ENCODE results near the gene PLA2G15. TPM values are rescaled to one million over a fixed set of nuclear protein-coding genes. Genes with fewer than 3 reads are reported as not detected.

The PLA2G15 gene
- total and polyA plus RNA-seq, 11 donors: 25.8 to 68.0 (median 45.4) TPM

GRCh38 chr16:68283346-68283745 is 38.2 kb downstream of the PLA2G15 start:
- 62 to 75% (median 64%) methylated on average over 5 of the region's 5 CpGs for WGBS, 4 donors
- H3K27ac ChIP-seq: peak overlapping the region; percentile 72 to 95 (median 84)
- H3K36me3 ChIP-seq: peaks cover 0 to 46% (median 30%) of the 10 kb centered on the region in 9 donors
- H3K9me3 ChIP-seq: no peaks in the 10 kb centered on the region
- DNase-seq (no peak), ATAC-seq (no peak)
- H3K27me3 ChIP-seq: no peaks in the 10 kb centered on the region
- TF ChIP-seq CTCF (IDR thresholded peaks at IDR 0.05): no peak
- TF ChIP-seq POLR2A (IDR thresholded peaks at IDR 0.05): no peak
- H3K4me3 ChIP-seq: peak overlapping the region in 1 of 12 donors; percentile 25
- intact Hi-C loops (cut with DNase I): no loop called here
- peaks cover 19 to 93% (median 65%) of the 10 kb centered on the region in 12 donors for H3K4me1 ChIP-seq

GRCh38 chr16:68283801-68284598 is 38.8 kb downstream of the PLA2G15 start:
- Histone ChIP-seq H3K4me1 (peaks cover 21 to 99% (median 71%) of the 10 kb centered on the region in 12 donors), H3K9me3 (no peaks in the 10 kb centered on the region), H3K27ac (peak overlapping the region; percentile 72 to 95 (median 84)), H3K36me3 (peaks cover 0 to 48% (median 32%) of the 10 kb centered on the region in 9 donors), H3K27me3 (no peaks in the 10 kb centered on the region), H3K4me3 (peak overlapping the region in 1 of 12 donors; percentile 25)
- peak in 1 of 5 donors; percentile 59 for DNase-seq
- TF ChIP-seq CTCF (IDR thresholded peaks at IDR 0.05) (no peak), POLR2A (IDR thresholded peaks at IDR 0.05) (no peak)
- intact Hi-C loops (cut with DNase I): loop anchor here in 1 of 10 donors (2.0 kb wide), 1 partner anchor 19 kb away; the partner anchor contains the start of gene SLC7A6
- ATAC-seq: peak; percentile 72
- WGBS, 4 donors: 35 to 57% (median 42%) methylated on average over 9 of the region's 9 CpGs

- H3K36me3 ChIP-seq: peaks cover 0 to 50% (median 28%) of the 10 kb centered on the region in 9 donors
Observed at GRCh38 chr16:68284847-68285246, 39.7 kb downstream of the PLA2G15 start.

More at GRCh38 chr16:68284847-68285246, 39.7 kb downstream of the PLA2G15 start:
- no peak for TF ChIP-seq POLR2A (IDR thresholded peaks at IDR 0.05)
- no peak for TF ChIP-seq CTCF (IDR thresholded peaks at IDR 0.05)
- H3K4me3 ChIP-seq: peak overlapping the region in 1 of 12 donors; percentile 25
- ATAC-seq: no peak
- DNase-seq: no peak
- peak overlapping the region; percentile 72 to 95 (median 84) for H3K27ac ChIP-seq
- intact Hi-C loops (cut with DNase I): loop anchor here in 2 of 10 donors (1.0 to 2.0 kb wide), 2 partner anchors 20 to 21 kb away; partner anchors contain the start of gene SLC7A6 (in 2 of the 2)
- H3K27me3 ChIP-seq: no peaks in the 10 kb centered on the region
- no peaks in the 10 kb centered on the region for H3K9me3 ChIP-seq
- WGBS, 4 donors: 44 to 56% (median 50%) methylated on average over 5 of the region's 5 CpGs
- peaks cover 26 to 100% (median 78%) of the 10 kb centered on the region in 12 donors for H3K4me1 ChIP-seq
